HepG2 (cell line): ENCODE results near the gene CSNK1A1. TPM values are rescaled to one million over a fixed set of nuclear protein-coding genes. Genes with fewer than 3 reads are reported as not detected.

ENCODE experiments used
- ARHGAP35 ChIP-seq: sonication (generic); formaldehyde crosslinking; IDR thresholded peaks from 2 replicates; pipeline ENCODE4 v1.9.0; 2022; ENCODE audit warnings: mild to moderate bottlenecking, inconsistent platforms, moderate library complexity, missing genetic modification reagents, borderline replicate concordance
- CHCHD3 ChIP-seq: sonication (generic); formaldehyde crosslinking; IDR thresholded peaks from 2 replicates; pipeline ENCODE4 v1.8.0; 2022; ENCODE audit warnings: mild to moderate bottlenecking, missing genetic modification reagents, moderate library complexity
- JUNB ChIP-seq: sonication (generic); formaldehyde crosslinking; IDR thresholded peaks from 2 replicates; pipeline ENCODE4 v1.8.0; 2022; ENCODE audit warnings: missing genetic modification reagents, mild to moderate bottlenecking, borderline replicate concordance
- NFIC ChIP-seq: IDR thresholded peaks from 2 replicates; pipeline ENCODE4 v1.6.1; 2012; ENCODE audit warnings: mild to moderate bottlenecking, low read length, inconsistent platforms
- SIN3A ChIP-seq: IDR thresholded peaks from 2 replicates; pipeline ENCODE4 v1.6.1; 2011; ENCODE audit warnings: low read depth, mild to moderate bottlenecking, control low read depth, low read length, borderline replicate concordance
- SKI ChIP-seq: fragments of 450-650 bp; IDR thresholded peaks from one replicate; pipeline ENCODE4 v1.6.1; 2018; ENCODE audit warnings: mild to moderate bottlenecking; ENCODE audit not compliant: partially characterized antibody
- ZBTB7A ChIP-seq: sonication (generic); formaldehyde crosslinking; IDR thresholded peaks from 2 replicates; pipeline ENCODE4 v1.8.0; 2022; ENCODE audit warnings: mild to moderate bottlenecking, missing genetic modification reagents
- ZFYVE20 ChIP-seq: sonication (generic); formaldehyde crosslinking; IDR thresholded peaks from 2 replicates; pipeline ENCODE4 v1.8.0; 2023; ENCODE audit warnings: low read depth, mild to moderate bottlenecking, moderate library complexity, missing genetic modification reagents, borderline replicate concordance
- ZNF879 ChIP-seq: sonication (generic); formaldehyde crosslinking; IDR thresholded peaks from 2 replicates; pipeline ENCODE4 v1.8.1; 2023; ENCODE audit warnings: missing genetic modification reagents
- polyA plus RNA-seq, 8 experiments: library from polyadenylated mRNA; depleted of rRNA in 3 of 8; stranded (reverse) in 7 of 8; unstranded in 1 of 8; fragments of >200 nt; fragmentation: Illumina TruSeq in 4 of 8; extraction: Trizol in 4 of 8; gene quantifications; 2 replicates each; pipeline versions ENCODE4 v1.2.1 to v1.2.3, GENCODE V29; 2011 to 2016; ENCODE audit warnings: low read depth in 4 of 8, missing spikeins in 1 of 8, mixed read lengths in 1 of 8; ENCODE audit not compliant: insufficient read depth in 1 of 8
- total RNA-seq, 5 experiments: library from RNA; depleted of rRNA; stranded (reverse); fragments of >200 nt; fragmentation: Illumina TruSeq; extraction: Trizol; gene quantifications; 2 replicates each; pipeline ENCODE4 v1.2.3, GENCODE V29; 2016; ENCODE audit warnings: low read depth in 1 of 5
- TF ChIP-seq, protein P1 (sequence below): sonication (generic); formaldehyde crosslinking; IDR thresholded peaks from 2 replicates; pipeline ENCODE4 v1.4.0; 2020; ENCODE audit warnings: mild to moderate bottlenecking, missing genetic modification reagents
- TF ChIP-seq, protein P2 (sequence below): sonication (generic); formaldehyde crosslinking; IDR thresholded peaks from 2 replicates; pipeline ENCODE4 v1.5.1; 2020; ENCODE audit warnings: mild to moderate bottlenecking, missing genetic modification reagents, borderline replicate concordance
- TF ChIP-seq, protein P3 (sequence below): sonication (generic); formaldehyde crosslinking; IDR thresholded peaks from 2 replicates; pipeline ENCODE4 v1.5.1; 2020; ENCODE audit warnings: missing genetic modification reagents, mild to moderate bottlenecking, borderline replicate concordance
- TF ChIP-seq, protein P4 (sequence below): sonication (generic); formaldehyde crosslinking; IDR thresholded peaks from 2 replicates; pipeline ENCODE4 v1.4.0; 2020; ENCODE audit warnings: missing genetic modification reagents, mild to moderate bottlenecking, borderline replicate concordance

CSNK1A1 gene
- total and polyA plus RNA-seq, 2 of the 13 experiments (the other 11 are each of a cell fraction or from before 2014, with no cell fraction given) = 89.0 to 149 TPM

DNA sequence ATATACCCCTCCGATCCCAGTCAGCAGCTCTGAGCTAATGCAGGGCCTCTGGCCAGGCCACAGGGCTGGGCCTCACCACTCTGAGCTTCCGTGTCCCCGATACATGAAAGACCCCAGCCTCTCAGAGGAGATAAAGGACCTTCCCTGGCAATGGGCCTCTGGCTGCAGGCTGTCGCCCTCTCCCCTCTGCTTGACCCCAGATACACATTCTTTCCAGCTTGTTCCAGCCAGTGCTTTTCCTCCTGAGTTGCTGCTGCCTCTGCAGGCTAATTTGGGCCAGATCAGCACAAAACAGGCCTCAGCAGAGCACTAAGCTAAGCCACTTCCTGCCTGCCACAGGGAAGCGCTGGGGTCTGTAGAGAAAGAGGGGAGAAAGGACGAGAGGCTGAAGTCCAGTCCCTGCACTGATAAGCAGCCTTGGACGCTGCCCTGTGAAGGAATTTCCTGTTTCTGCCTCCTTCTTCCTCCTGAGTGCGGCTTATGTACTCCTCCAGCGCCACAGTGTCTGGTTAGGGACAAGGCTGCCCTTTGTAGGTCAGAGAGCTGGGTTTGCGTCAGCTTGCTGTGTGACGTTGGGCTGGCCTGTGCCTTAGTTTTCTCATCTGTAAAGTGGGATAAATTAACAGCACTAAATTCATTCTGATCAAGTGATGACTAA is 99.1 kb downstream of the CSNK1A1 start (continued):
- TF ChIP-seq, protein P1, sequence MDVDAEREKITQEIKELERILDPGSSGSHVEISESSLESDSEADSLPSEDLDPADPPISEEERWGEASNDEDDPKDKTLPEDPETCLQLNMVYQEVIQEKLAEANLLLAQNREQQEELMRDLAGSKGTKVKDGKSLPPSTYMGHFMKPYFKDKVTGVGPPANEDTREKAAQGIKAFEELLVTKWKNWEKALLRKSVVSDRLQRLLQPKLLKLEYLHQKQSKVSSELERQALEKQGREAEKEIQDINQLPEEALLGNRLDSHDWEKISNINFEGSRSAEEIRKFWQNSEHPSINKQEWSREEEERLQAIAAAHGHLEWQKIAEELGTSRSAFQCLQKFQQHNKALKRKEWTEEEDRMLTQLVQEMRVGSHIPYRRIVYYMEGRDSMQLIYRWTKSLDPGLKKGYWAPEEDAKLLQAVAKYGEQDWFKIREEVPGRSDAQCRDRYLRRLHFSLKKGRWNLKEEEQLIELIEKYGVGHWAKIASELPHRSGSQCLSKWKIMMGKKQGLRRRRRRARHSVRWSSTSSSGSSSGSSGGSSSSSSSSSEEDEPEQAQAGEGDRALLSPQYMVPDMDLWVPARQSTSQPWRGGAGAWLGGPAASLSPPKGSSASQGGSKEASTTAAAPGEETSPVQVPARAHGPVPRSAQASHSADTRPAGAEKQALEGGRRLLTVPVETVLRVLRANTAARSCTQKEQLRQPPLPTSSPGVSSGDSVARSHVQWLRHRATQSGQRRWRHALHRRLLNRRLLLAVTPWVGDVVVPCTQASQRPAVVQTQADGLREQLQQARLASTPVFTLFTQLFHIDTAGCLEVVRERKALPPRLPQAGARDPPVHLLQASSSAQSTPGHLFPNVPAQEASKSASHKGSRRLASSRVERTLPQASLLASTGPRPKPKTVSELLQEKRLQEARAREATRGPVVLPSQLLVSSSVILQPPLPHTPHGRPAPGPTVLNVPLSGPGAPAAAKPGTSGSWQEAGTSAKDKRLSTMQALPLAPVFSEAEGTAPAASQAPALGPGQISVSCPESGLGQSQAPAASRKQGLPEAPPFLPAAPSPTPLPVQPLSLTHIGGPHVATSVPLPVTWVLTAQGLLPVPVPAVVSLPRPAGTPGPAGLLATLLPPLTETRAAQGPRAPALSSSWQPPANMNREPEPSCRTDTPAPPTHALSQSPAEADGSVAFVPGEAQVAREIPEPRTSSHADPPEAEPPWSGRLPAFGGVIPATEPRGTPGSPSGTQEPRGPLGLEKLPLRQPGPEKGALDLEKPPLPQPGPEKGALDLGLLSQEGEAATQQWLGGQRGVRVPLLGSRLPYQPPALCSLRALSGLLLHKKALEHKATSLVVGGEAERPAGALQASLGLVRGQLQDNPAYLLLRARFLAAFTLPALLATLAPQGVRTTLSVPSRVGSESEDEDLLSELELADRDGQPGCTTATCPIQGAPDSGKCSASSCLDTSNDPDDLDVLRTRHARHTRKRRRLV (CRISPR knock-in tag) = no peak
- TF ChIP-seq ARHGAP35 (CRISPR knock-in tag) = no peak; the same call in 1 of the 2 replicates
- TF ChIP-seq SIN3A = no peak
- TF ChIP-seq, protein P2, sequence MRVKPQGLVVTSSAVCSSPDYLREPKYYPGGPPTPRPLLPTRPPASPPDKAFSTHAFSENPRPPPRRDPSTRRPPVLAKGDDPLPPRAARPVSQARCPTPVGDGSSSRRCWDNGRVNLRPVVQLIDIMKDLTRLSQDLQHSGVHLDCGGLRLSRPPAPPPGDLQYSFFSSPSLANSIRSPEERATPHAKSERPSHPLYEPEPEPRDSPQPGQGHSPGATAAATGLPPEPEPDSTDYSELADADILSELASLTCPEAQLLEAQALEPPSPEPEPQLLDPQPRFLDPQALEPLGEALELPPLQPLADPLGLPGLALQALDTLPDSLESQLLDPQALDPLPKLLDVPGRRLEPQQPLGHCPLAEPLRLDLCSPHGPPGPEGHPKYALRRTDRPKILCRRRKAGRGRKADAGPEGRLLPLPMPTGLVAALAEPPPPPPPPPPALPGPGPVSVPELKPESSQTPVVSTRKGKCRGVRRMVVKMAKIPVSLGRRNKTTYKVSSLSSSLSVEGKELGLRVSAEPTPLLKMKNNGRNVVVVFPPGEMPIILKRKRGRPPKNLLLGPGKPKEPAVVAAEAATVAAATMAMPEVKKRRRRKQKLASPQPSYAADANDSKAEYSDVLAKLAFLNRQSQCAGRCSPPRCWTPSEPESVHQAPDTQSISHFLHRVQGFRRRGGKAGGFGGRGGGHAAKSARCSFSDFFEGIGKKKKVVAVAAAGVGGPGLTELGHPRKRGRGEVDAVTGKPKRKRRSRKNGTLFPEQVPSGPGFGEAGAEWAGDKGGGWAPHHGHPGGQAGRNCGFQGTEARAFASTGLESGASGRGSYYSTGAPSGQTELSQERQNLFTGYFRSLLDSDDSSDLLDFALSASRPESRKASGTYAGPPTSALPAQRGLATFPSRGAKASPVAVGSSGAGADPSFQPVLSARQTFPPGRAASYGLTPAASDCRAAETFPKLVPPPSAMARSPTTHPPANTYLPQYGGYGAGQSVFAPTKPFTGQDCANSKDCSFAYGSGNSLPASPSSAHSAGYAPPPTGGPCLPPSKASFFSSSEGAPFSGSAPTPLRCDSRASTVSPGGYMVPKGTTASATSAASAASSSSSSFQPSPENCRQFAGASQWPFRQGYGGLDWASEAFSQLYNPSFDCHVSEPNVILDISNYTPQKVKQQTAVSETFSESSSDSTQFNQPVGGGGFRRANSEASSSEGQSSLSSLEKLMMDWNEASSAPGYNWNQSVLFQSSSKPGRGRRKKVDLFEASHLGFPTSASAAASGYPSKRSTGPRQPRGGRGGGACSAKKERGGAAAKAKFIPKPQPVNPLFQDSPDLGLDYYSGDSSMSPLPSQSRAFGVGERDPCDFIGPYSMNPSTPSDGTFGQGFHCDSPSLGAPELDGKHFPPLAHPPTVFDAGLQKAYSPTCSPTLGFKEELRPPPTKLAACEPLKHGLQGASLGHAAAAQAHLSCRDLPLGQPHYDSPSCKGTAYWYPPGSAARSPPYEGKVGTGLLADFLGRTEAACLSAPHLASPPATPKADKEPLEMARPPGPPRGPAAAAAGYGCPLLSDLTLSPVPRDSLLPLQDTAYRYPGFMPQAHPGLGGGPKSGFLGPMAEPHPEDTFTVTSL = peak; percentile 66; the same call in 1 of the 2 replicates
- no peak for TF ChIP-seq ZNF879 (CRISPR knock-in tag)
- TF ChIP-seq, protein P3, sequence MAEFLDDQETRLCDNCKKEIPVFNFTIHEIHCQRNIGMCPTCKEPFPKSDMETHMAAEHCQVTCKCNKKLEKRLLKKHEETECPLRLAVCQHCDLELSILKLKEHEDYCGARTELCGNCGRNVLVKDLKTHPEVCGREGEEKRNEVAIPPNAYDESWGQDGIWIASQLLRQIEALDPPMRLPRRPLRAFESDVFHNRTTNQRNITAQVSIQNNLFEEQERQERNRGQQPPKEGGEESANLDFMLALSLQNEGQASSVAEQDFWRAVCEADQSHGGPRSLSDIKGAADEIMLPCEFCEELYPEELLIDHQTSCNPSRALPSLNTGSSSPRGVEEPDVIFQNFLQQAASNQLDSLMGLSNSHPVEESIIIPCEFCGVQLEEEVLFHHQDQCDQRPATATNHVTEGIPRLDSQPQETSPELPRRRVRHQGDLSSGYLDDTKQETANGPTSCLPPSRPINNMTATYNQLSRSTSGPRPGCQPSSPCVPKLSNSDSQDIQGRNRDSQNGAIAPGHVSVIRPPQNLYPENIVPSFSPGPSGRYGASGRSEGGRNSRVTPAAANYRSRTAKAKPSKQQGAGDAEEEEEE (CRISPR knock-in tag) = no peak
- peak; percentile 66 for TF ChIP-seq SKI
- no peak for TF ChIP-seq ZFYVE20 (CRISPR knock-in tag)
- no peak for TF ChIP-seq JUNB (CRISPR knock-in tag)
- no peak for TF ChIP-seq CHCHD3 (CRISPR knock-in tag)
- peak; percentile 51 for TF ChIP-seq NFIC
- TF ChIP-seq, protein P4, sequence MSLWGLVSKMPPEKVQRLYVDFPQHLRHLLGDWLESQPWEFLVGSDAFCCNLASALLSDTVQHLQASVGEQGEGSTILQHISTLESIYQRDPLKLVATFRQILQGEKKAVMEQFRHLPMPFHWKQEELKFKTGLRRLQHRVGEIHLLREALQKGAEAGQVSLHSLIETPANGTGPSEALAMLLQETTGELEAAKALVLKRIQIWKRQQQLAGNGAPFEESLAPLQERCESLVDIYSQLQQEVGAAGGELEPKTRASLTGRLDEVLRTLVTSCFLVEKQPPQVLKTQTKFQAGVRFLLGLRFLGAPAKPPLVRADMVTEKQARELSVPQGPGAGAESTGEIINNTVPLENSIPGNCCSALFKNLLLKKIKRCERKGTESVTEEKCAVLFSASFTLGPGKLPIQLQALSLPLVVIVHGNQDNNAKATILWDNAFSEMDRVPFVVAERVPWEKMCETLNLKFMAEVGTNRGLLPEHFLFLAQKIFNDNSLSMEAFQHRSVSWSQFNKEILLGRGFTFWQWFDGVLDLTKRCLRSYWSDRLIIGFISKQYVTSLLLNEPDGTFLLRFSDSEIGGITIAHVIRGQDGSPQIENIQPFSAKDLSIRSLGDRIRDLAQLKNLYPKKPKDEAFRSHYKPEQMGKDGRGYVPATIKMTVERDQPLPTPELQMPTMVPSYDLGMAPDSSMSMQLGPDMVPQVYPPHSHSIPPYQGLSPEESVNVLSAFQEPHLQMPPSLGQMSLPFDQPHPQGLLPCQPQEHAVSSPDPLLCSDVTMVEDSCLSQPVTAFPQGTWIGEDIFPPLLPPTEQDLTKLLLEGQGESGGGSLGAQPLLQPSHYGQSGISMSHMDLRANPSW (CRISPR knock-in tag) = no peak
- peak; percentile 94 for TF ChIP-seq ZBTB7A (CRISPR knock-in tag)
